Activated naive CD8-positive, alpha-beta T cell treated with anti-CD3 and anti-CD28 coated beads for 36 hours (primary cell): ENCODE data around the gene PTGDR. TPM values are rescaled to one million over a fixed set of nuclear protein-coding genes. Genes with fewer than 3 reads are reported as not detected.

Experiments
- DNase-seq: peaks from one replicate; pipeline ENCODE4 v3.0.0; 2021
- H3K27ac Mint-ChIP-seq: one replicate; pipeline ENCODE4 v1.8.0; 2022; ENCODE audit warnings: mild to moderate bottlenecking, moderate library complexity, mixed read lengths
- H3K27me3 Mint-ChIP-seq: one replicate; pipeline ENCODE4 v1.8.0; 2022; ENCODE audit warnings: mild to moderate bottlenecking, mixed read lengths
- H3K36me3 Mint-ChIP-seq: one replicate; pipeline ENCODE4 v1.8.0; 2021; ENCODE audit warnings: mild to moderate bottlenecking, mixed read lengths
- H3K4me1 Mint-ChIP-seq: one replicate; pipeline ENCODE4 v1.8.0; 2021; ENCODE audit warnings: mixed read lengths
- H3K4me3 Mint-ChIP-seq: one replicate; pipeline ENCODE4 v1.8.0; 2022; ENCODE audit warnings: mild to moderate bottlenecking, moderate library complexity, mixed read lengths
- H3K9me3 Mint-ChIP-seq: one replicate; pipeline ENCODE4 v1.8.0; 2022; ENCODE audit warnings: mixed read lengths
- total RNA-seq, 2 experiments: library from RNA; stranded (reverse); gene quantifications; one replicate each; pipeline ENCODE4 v1.2.3, GENCODE V29; 2021

PTGDR gene
- total RNA-seq, 2 experiments from 2014 or later: not detected

GRCh38 chr14:52275372-52275771 is 7.9 kb downstream of the PTGDR start:
- H3K36me3 Mint-ChIP-seq: peaks cover 3% of the 10 kb centered on the region
- DNase-seq: no peak
- no peaks in the 10 kb centered on the region for H3K9me3 Mint-ChIP-seq
- H3K4me3 Mint-ChIP-seq: no peak overlapping the region
- H3K27ac Mint-ChIP-seq: no peak overlapping the region
- H3K27me3 Mint-ChIP-seq: peaks cover 12% of the 10 kb centered on the region
- H3K4me1 Mint-ChIP-seq: peaks cover 2% of the 10 kb centered on the region

GRCh38 chr14:52277552-52277951 is 10.1 kb downstream of the PTGDR start:
- peaks cover 3% of the 10 kb centered on the region for H3K36me3 Mint-ChIP-seq
- no peak for DNase-seq
- H3K9me3 Mint-ChIP-seq: no peaks in the 10 kb centered on the region
- H3K4me1 Mint-ChIP-seq: peaks cover 5% of the 10 kb centered on the region
- no peak overlapping the region for H3K4me3 Mint-ChIP-seq
- no peak overlapping the region for H3K27ac Mint-ChIP-seq
- H3K27me3 Mint-ChIP-seq: peaks cover 6% of the 10 kb centered on the region

- Mint-ChIP-seq H3K27ac (no peak overlapping the region), H3K9me3 (no peaks in the 10 kb centered on the region), H3K4me1 (peaks cover 5% of the 10 kb centered on the region), H3K27me3 (peaks cover 4% of the 10 kb centered on the region), H3K4me3 (no peak overlapping the region), H3K36me3 (peaks cover 3% of the 10 kb centered on the region)
- DNase-seq: no peak
These were observed 11.9 kb downstream of the PTGDR start for GRCh38 chr14:52279408-52279807.

DNA sequence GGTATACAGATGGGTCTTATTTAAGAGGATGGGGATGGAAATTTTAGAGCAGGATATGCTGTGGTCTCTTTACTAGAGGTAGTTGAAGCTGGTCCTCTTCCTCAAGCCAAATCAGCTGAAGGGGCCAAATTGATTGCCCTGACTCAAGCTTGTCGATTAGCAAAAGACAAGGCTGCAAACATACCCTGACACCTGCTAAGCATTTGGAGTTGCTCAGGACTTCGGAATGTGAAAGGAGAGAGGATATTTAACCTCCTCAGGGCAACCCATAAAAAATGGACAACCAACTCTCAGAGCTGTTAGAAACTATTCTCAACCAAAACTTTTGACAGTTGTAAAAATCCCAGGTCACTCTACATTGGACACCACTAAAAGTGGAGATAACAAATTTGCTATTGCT is 15.6 kb downstream of the PTGDR start:
- no peak overlapping the region for H3K4me3 Mint-ChIP-seq
- peaks cover 18% of the 10 kb centered on the region for H3K4me1 Mint-ChIP-seq
- no peak for DNase-seq

GRCh38 chr14:52286661-52287649 is 19.5 kb downstream of the PTGDR start:
- peaks cover 3% of the 10 kb centered on the region for H3K27me3 Mint-ChIP-seq
- peaks cover 1% of the 10 kb centered on the region for H3K36me3 Mint-ChIP-seq
- H3K9me3 Mint-ChIP-seq: peaks cover 1% of the 10 kb centered on the region
- no peak for DNase-seq
- H3K4me1 Mint-ChIP-seq: peaks cover 16% of the 10 kb centered on the region
- no peak overlapping the region for H3K4me3 Mint-ChIP-seq
- H3K27ac Mint-ChIP-seq: no peak overlapping the region

More for the DNA sequence above, 15.6 kb downstream of the PTGDR start:
- Mint-ChIP-seq H3K9me3 (peaks cover 1% of the 10 kb centered on the region), H3K36me3 (peaks cover 3% of the 10 kb centered on the region), H3K27ac (no peak overlapping the region), H3K27me3 (peaks cover 4% of the 10 kb centered on the region)

- Mint-ChIP-seq H3K27ac (no peak overlapping the region), H3K27me3 (no peaks in the 10 kb centered on the region), H3K9me3 (no peaks in the 10 kb centered on the region), H3K36me3 (no peaks in the 10 kb centered on the region), H3K4me3 (no peak overlapping the region), H3K4me1 (peaks cover 3% of the 10 kb centered on the region)
- DNase-seq: no peak
These were observed 28.9 kb downstream of the PTGDR start for GRCh38 chr14:52296378-52296777.

GRCh38 chr14:52298795-52299194 is 31.3 kb downstream of the PTGDR start:
- DNase-seq: no peak
- Mint-ChIP-seq H3K27me3 (no peaks in the 10 kb centered on the region), H3K9me3 (no peaks in the 10 kb centered on the region), H3K4me3 (no peak overlapping the region), H3K4me1 (peaks cover 3% of the 10 kb centered on the region), H3K27ac (no peak overlapping the region), H3K36me3 (no peaks in the 10 kb centered on the region)

GRCh38 chr14:52299692-52300278 is 32.3 kb downstream of the PTGDR start:
- no peaks in the 10 kb centered on the region for H3K27me3 Mint-ChIP-seq
- no peaks in the 10 kb centered on the region for H3K36me3 Mint-ChIP-seq
- H3K4me1 Mint-ChIP-seq: peaks cover 7% of the 10 kb centered on the region
- H3K4me3 Mint-ChIP-seq: no peak overlapping the region
- no peak for DNase-seq
- H3K27ac Mint-ChIP-seq: no peak overlapping the region
- no peaks in the 10 kb centered on the region for H3K9me3 Mint-ChIP-seq

- Mint-ChIP-seq H3K4me1 (peaks cover 17% of the 10 kb centered on the region), H3K27ac (no peak overlapping the region), H3K4me3 (no peak overlapping the region), H3K9me3 (peaks cover 3% of the 10 kb centered on the region), H3K36me3 (peaks cover 3% of the 10 kb centered on the region), H3K27me3 (no peaks in the 10 kb centered on the region)
- no peak for DNase-seq
These were observed 35.7 kb downstream of the PTGDR start for GRCh38 chr14:52303236-52303635.

DNA sequence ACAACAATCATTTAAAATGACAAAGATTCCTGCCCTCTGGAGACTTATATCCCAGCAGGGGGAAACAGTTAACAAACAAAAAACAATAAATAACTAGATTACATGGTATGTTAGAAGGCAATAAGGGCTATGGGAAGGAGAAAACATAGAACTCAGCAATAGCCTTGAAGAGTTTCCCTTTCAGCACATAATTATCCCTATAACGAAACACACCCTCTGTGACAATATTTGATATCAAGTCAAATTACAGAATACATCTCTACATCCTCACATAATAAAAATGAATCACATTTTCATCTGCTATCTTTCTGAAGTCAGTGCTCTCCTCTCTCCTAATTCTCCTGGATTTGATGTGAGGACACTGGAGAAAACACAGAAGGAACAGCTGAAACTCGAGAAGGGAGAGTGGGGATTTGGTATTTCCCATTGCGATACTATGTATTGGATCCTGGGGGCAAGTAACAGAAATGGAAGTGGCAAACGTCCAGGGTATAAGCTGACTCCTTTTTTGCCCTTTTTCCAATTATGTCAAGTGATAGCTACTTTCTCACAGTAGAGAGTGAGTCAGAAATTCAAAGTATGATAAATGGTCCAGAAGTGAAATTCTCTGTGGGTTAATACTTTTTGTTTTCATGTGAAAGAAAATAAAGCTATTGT is 36.9 kb downstream of the PTGDR start:
- no peak for DNase-seq
- H3K9me3 Mint-ChIP-seq: peaks cover 4% of the 10 kb centered on the region
- H3K4me1 Mint-ChIP-seq: peaks cover 20% of the 10 kb centered on the region
- no peaks in the 10 kb centered on the region for H3K27me3 Mint-ChIP-seq
- no peak overlapping the region for H3K27ac Mint-ChIP-seq
- no peak overlapping the region for H3K4me3 Mint-ChIP-seq
- H3K36me3 Mint-ChIP-seq: peaks cover 3% of the 10 kb centered on the region

DNA sequence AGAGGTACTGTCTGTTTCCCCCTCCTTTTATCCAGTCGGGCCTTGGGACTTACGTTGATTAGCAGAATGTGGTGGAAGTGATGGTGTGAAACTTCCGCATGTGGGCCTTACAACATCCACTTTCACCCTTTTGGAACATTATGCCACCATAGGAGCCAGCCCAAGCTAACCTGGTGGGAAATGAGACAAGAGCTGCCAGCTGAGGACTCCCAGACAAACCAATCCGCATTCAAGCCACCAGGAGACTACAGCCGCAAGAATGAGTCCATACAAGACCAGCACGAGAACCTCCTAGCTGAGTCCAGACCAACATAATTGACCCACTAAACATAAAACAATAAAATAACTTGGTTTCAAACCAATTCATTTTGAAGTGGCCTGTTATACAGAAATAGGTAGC is 37.5 kb downstream of the PTGDR start:
- H3K4me1 Mint-ChIP-seq: peaks cover 22% of the 10 kb centered on the region
- H3K27me3 Mint-ChIP-seq: no peaks in the 10 kb centered on the region
- no peak overlapping the region for H3K4me3 Mint-ChIP-seq
- H3K27ac Mint-ChIP-seq: no peak overlapping the region
- DNase-seq: no peak
- H3K9me3 Mint-ChIP-seq: peaks cover 4% of the 10 kb centered on the region
- H3K36me3 Mint-ChIP-seq: peaks cover 3% of the 10 kb centered on the region

- Mint-ChIP-seq H3K4me3 (no peak overlapping the region), H3K27ac (peak overlapping the region; percentile 11), H3K36me3 (peaks cover 6% of the 10 kb centered on the region), H3K27me3 (peaks cover 3% of the 10 kb centered on the region), H3K9me3 (peaks cover 4% of the 10 kb centered on the region), H3K4me1 (peaks cover 36% of the 10 kb centered on the region)
- DNase-seq: no peak
These were observed 39.9 kb downstream of the PTGDR start for GRCh38 chr14:52307376-52307775.

DNA sequence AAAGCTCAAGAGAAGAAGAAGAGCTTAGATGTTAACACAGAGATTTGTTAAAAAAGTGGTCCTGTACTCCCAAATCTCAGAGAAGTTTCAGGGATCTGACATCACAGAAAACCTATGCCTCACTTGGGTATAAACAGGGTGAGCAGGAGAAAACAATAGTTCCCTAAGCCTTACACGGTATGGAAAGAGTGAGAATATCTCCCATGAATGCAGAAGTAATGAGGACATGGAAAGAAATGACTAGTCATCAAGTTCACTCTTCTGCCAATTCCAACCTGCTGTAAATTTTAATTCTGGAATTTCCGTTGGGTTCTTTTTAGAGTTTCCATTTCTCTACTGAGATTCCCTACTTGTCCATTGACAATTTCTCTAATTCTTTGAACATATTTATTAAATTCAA is 40.4 kb downstream of the PTGDR start:
- no peak for DNase-seq
- peaks cover 5% of the 10 kb centered on the region for H3K27me3 Mint-ChIP-seq
- peak overlapping the region; percentile 11 for H3K27ac Mint-ChIP-seq
- no peak overlapping the region for H3K4me3 Mint-ChIP-seq
- H3K4me1 Mint-ChIP-seq: peaks cover 37% of the 10 kb centered on the region
- peaks cover 6% of the 10 kb centered on the region for H3K36me3 Mint-ChIP-seq
- H3K9me3 Mint-ChIP-seq: peaks cover 4% of the 10 kb centered on the region

GRCh38 chr14:52310541-52310940 is 43.0 kb downstream of the PTGDR start:
- no peak overlapping the region for H3K27ac Mint-ChIP-seq
- H3K9me3 Mint-ChIP-seq: peaks cover 4% of the 10 kb centered on the region
- no peak for DNase-seq
- peaks cover 10% of the 10 kb centered on the region for H3K36me3 Mint-ChIP-seq
- peaks cover 18% of the 10 kb centered on the region for H3K27me3 Mint-ChIP-seq
- H3K4me1 Mint-ChIP-seq: peaks cover 48% of the 10 kb centered on the region
- H3K4me3 Mint-ChIP-seq: no peak overlapping the region

DNA sequence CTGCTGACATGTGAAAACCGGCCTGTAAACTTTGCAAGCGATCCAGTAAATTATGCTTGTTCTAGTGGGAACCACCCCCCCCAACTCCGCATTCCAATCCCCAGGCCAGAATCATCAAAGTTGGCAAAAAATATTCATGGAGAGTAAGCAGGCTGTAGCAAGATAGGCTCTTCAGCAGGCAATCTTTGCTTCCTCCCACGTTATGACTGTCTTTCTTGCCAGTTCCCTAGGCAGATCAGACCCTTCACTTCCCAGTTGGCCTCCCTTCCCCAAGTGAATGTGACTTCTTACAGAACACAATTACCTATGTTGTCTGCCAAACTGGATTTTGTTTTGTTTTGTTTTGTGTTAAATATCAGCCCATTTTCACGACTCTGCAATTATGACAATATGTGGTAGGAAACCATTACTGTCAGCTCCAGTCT is 45.4 kb downstream of the PTGDR start:
- H3K4me3 Mint-ChIP-seq: peak overlapping the region; percentile 98
- peaks cover 24% of the 10 kb centered on the region for H3K36me3 Mint-ChIP-seq
- peaks cover 18% of the 10 kb centered on the region for H3K27me3 Mint-ChIP-seq
- no peak for DNase-seq
- peaks cover 4% of the 10 kb centered on the region for H3K9me3 Mint-ChIP-seq
- peaks cover 59% of the 10 kb centered on the region for H3K4me1 Mint-ChIP-seq
- H3K27ac Mint-ChIP-seq: no peak overlapping the region
